Omental fat pad (tissue), 4 donors: ENCODE measurements around the gene ESPN. TPM values are rescaled to one million over a fixed set of nuclear protein-coding genes. Genes with fewer than 3 reads are reported as not detected.
"Not testable (repeated sequence)": the region's sequence is repeated elsewhere in the genome, so short reads cannot be mapped to it uniquely, and the experiment has no call there.

Source experiments
- ATAC-seq: fragments of 150-250 bp; one replicate; pipeline ENCODE4 v1.9.1; 2016; ENCODE audit warnings: mild to moderate bottlenecking, moderate library complexity; ENCODE audit not compliant: low FRiP score
- DNase-seq: peaks from one replicate; pipeline ENCODE4 v3.0.0-alpha.2; 2019; ENCODE audit warnings: low spot score
- total RNA-seq, 4 donors: library from RNA; depleted of rRNA; stranded (reverse); fragments of >200 nt; gene quantifications; one replicate each; pipeline ENCODE4 v1.1.0, GENCODE V29; 2016
- TF ChIP-seq, protein P1 (sequence below), 3 donors: fragments of 450-650 bp; IDR thresholded peaks; one replicate each; pipeline ENCODE4 v1.5.1; 2016 to 2017; ENCODE audit warnings: antibody characterized with exemption in 3 of 3, mild to moderate bottlenecking in 3 of 3, moderate library complexity in 2 of 3

The ESPN gene
- total RNA-seq, 4 donors from 2014 or later: 0.12 TPM; not detected in 3

DNA sequence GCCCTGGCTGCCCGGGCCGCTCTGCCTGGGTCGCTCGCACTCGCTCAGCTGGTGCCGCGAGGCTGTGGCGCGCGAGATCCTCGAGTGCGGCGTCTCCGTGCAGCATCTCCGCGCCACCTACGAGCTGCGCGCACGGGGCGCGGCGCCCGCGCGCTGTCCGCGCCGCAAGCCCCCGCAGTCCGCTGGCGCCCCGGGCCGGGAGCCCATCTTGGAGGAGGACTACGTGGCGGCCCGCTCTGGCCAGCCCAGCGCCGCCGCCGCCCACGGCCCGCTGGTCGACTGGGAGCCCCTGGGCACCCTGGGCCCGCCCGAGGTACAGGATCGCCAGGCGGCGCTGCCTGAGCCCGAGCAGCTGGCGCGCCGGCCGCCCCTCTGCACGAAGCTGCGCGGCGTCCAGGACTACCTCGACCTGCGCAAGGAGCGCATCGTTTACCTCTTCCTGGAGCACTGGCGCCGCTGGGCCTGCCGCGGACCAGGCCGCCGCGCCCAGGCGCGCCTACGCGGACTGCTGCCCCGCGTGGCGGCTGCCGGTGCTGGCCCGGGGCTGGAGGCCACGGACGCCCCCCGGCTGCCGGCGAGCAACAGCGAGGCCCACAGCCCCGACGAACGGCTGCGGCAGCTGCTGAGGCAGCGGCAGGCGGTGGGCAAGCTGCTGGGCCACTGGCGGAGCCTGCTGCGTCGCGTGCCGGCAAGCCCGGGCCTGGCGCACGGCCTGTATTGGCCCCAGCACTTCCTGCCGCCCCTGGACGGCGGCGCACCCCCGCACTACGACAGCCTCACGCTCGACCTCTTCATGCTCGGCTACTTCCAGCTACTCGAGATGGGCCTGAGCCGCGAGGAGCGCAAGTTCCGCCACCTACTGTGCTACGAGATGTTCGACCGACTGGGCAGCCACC, 30.5 kb downstream of the ESPN start:
- TF ChIP-seq, protein P1, sequence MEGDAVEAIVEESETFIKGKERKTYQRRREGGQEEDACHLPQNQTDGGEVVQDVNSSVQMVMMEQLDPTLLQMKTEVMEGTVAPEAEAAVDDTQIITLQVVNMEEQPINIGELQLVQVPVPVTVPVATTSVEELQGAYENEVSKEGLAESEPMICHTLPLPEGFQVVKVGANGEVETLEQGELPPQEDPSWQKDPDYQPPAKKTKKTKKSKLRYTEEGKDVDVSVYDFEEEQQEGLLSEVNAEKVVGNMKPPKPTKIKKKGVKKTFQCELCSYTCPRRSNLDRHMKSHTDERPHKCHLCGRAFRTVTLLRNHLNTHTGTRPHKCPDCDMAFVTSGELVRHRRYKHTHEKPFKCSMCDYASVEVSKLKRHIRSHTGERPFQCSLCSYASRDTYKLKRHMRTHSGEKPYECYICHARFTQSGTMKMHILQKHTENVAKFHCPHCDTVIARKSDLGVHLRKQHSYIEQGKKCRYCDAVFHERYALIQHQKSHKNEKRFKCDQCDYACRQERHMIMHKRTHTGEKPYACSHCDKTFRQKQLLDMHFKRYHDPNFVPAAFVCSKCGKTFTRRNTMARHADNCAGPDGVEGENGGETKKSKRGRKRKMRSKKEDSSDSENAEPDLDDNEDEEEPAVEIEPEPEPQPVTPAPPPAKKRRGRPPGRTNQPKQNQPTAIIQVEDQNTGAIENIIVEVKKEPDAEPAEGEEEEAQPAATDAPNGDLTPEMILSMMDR (IDR thresholded peaks at IDR 0.05): no peak
- DNase-seq (no peak), ATAC-seq (no peak)

DNA sequence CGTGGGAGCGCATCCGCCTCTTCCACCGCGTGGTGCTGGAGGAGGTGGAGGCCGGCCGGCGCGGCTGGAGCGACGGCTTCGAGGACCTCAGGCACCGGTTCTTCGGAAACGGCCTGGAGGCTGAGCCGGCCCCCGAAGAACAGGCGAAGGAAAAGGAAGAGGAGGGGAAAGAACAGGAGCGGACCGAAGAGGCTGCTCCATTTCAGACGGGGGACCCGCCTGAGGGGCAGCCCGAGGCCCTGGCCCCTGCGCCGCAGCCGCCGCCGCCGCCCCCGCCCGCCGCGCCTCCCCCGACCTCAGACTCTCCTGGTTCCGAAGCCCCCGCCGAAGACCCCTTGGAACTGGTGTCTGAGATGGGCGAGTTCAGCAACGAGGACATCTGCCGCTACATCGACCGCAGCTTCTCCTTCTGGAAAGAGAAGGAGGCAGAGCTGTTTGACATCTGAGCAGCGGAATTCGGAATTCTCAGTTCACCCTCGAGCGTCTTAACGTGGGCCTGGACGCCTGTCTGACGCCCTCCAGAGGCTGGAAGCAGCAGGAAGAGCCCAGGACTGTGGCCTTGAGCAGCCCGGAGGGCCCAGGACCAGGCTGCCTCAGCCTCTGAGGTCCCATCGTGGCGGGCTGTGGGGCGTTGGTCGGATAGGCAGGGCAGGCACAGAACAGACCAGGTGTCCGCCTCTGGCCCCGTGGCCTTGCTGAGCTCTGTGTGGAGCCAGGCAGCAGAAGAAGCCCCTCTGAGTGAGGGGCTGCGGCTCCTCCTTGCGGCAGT, 31.4 kb downstream of the ESPN start:
- DNase-seq, ATAC-seq: not testable (repeated sequence)

DNA sequence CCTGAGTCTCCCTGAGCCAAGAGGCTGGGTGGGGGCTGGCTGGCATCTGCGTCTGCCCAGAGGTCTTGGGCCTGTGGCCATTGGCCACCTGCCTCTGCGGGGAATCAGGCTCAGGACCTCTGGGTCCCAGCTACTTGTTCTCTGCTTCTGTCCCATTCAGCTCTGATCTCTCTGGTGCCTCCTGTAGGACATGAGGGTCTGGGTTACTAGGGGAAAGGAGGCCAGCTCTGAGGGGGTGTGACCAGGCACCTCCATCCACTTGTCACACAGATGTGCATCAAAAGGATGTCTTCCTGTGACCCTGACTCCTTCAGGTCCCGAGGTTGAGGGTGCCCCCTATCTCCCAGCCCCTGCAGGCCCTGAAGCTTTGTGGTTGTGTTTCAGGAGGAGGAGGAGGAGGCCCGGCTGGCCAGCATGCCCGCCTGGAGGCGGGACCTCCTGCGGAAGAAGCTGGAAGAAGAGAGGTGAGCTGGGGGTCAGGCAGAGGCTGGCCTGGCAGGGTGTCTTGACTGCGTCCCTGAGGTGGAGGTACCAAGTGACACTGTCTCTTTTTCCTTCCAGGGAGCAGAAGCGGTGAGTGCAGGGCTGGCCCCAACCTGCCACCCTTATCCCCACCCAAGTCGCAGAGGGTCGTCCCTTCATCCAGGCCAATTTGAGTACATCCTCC, 32.4 kb downstream of the ESPN start:
- DNase-seq (no peak), ATAC-seq (no peak)
- TF ChIP-seq, protein P1 (IDR thresholded peaks at IDR 0.05): no peak

DNA sequence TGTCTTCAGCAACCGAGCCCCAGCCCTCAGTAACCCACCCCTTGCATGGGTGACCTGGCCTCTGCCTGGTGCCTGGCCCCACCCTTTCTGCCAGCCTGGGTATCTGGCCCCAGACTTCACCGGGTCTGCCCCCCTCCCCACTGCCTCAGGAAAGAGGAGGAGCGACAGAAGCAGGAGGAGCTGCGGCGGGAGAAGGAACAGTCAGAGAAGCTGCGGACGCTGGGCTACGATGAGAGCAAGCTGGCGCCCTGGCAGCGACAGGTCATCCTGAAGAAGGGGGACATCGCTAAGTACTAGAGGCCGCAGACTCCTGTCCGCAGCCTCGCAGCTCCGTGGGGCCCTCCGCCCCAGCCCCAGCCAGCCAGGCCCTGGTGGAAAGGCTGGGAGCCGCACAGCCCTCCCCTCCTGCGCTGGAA, 35.3 kb downstream of the ESPN start:
- ATAC-seq (no peak), DNase-seq (no peak)
- TF ChIP-seq, protein P1 (IDR thresholded peaks at IDR 0.05): no peak

DNA sequence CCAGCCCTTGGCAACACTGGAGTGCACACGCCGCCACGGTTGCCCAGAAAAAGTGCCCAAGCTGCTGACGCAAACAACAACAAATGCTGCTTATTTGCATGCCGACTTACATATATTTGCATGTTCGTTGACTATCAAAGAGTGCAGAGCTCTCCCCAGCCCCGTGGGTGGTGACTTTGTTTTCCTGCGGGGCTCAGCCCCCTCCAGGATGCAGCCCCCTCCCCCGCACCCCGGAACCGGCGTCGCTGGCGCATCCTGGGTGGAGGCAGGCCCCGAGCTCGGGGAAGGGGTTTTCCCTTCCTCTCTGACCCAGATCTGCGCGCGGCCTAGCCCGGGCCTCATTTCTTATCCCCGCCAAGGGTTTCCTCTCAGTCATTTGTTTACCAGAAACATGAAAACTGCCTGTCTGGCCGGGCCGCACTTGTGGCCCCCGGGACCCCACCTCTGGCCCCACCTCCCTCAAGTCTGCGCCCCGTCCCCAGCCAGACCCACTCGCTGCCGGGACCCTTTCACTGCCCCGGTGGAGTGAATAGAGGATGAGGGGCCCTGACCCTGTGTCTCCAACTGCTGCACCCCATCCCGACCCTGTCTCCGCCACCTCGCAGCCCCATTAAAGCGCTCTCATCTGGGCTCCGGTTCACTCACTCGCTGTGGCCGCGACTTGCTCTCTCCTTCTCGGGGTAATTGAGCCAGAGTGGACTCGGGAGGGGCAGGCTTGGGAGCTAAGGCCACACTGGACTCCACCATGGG, 35.9 kb downstream of the ESPN start:
- ATAC-seq (no peak), DNase-seq (no peak)
- TF ChIP-seq, protein P1 (IDR thresholded peaks at IDR 0.05): no peak

DNA sequence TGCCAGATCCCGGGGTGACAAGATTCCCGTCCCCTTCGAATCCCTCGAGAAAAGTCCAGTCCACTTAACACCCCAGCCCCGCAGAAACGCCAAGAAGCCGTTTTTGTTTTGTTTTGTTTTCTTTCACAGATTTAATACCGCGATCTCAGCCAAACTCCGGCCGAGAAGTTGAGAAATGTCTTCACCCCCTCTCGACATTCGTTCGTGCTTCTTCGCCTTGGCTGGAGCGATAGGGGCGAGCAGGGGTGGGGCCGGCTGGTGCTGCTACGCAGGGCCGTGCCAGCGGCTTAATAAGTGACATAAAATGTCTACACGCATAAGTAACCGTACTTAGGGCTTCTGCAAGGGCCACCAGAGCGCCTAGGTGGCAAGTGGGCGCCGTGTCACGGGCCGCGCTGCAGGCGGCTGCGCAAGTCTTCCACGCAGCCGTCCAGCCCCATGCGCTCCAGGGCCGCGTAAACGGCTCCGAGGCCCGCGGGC, 36.5 kb downstream of the ESPN start:
- DNase-seq (no peak), ATAC-seq (no peak)

More for the DNA sequence above, 36.5 kb downstream of the ESPN start:
- TF ChIP-seq, protein P1 (IDR thresholded peaks at IDR 0.05): no peak
